Uterus (tissue), 4 donors: ENCODE data around the gene CHGA. TPM values are rescaled to one million over a fixed set of nuclear protein-coding genes. Genes with fewer than 3 reads are reported as not detected.

Experiments used
- DNase-seq, 2 donors: peaks; one replicate each; pipeline ENCODE4 v3.0.0-alpha.2; 2019 to 2020
- H3K27ac ChIP-seq, 2 donors: fragments of 200-600 bp; sonication (generic); 1 replicate in 1 of 2; 2 replicates in 1 of 2; pipeline ENCODE4 v1.5.1; 2016 to 2018
- H3K27me3 ChIP-seq, 2 donors: fragments of 200-600 bp; sonication (generic); one replicate each; pipeline ENCODE4 v1.5.1; 2018 to 2019; ENCODE audit warnings: control low read depth in 1 of 2
- H3K36me3 ChIP-seq, 2 donors: fragments of 200-600 bp; sonication (generic); one replicate each; pipeline ENCODE4 v1.5.1; 2019; ENCODE audit warnings: control low read depth in 1 of 2
- H3K4me1 ChIP-seq, 2 donors: fragments of 200-600 bp; sonication (generic); one replicate each; pipeline ENCODE4 v1.5.1; 2018 to 2019; ENCODE audit warnings: control low read depth in 1 of 2
- H3K4me3 ChIP-seq, 2 donors: fragments of 200-600 bp; sonication (generic); 1 replicate in 1 of 2; 2 replicates in 1 of 2; pipeline ENCODE4 v1.5.1; 2018 to 2019; ENCODE audit warnings: mild to moderate bottlenecking in 1 of 2
- H3K9me3 ChIP-seq, 2 donors: fragments of 200-600 bp; sonication (generic); one replicate each; pipeline ENCODE4 v1.5.1; 2019; ENCODE audit warnings: control low read depth in 1 of 2
- POLR2A ChIP-seq, 2 donors: fragments of 450-650 bp; IDR thresholded peaks; one replicate each; pipeline ENCODE4 v1.6.1; 2016; ENCODE audit warnings: antibody characterized with exemption in 2 of 2, mild to moderate bottlenecking in 1 of 2, moderate library complexity in 1 of 2
- intact Hi-C: fragments of 100-400 bp; cut with DNase I; formaldehyde crosslinking; loops from one replicate; pipeline ENCODE4 v1.15.1; 2023; ENCODE audit warnings: low total_unique reads
- total RNA-seq, 4 donors: library from RNA; depleted of rRNA in 3 of 4; stranded (reverse); fragments of >200 nt in 3 of 4; gene quantifications; one replicate each; pipeline versions ENCODE4 v1.1.0 to v1.2.4, GENCODE V29; 2014 to 2023
- TF ChIP-seq, protein P1 (sequence below), 4 experiments: fragments of 200-600 bp in 2 of 4; fragments of 450-650 bp in 2 of 4; sonication (generic) in 2 of 4; IDR thresholded peaks; one replicate each; pipeline ENCODE4 v1.5.1; 2016 to 2019; ENCODE audit warnings: antibody characterized with exemption in 4 of 4, mild to moderate bottlenecking in 2 of 4, moderate library complexity in 1 of 4
- donor health status: DM: yes; HTN: yes; CAD: no.

The CHGA gene
- total RNA-seq, 4 donors from 2014 or later: 1.0 TPM; not detected in 3

DNA sequence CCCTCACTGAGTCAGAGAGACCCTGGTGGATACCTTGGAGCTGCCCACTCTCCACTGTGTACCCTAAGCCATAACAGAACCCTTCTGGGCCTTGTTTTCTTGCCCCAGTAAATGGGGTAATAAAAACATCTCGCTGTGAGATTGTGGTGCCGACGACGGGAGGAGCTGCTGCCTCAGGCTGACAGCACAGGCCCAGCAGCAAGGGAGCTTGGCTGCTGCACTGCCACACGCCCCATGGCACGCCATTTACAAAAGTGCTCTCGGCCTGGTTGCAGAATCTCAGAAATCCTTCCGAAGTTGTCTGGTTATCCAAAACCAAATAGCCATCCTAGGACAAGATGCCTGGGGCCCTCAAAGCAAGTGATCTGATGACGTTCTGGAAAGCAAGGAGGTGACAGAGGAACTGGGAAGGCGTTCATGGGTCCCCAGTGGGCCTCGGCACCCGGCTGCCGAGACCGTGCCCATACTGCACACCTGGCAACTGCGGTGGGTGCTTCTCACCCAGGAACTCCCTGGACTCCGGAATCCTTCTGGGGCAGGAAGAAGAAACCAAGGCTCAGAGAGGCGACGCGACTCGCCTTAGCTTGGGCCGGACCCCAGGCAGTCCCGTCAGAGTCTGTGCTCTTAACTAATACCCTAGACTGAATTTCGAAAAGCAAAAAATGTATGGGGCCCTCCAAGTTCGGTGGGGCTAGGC, 26.7 kb downstream of the CHGA start:
- no peaks in the 10 kb centered on the region for H3K9me3 ChIP-seq
- H3K27me3 ChIP-seq: no peaks in the 10 kb centered on the region
- H3K36me3 ChIP-seq: no peaks in the 10 kb centered on the region
- intact Hi-C loops: loop anchor here (5.0 kb wide), 1 partner anchor 188 kb away; no protein-coding TSS in a partner anchor
- H3K4me3 ChIP-seq: no peak overlapping the region
- no peak for DNase-seq
- no peak for TF ChIP-seq POLR2A (IDR thresholded peaks at IDR 0.05)
- TF ChIP-seq, protein P1, sequence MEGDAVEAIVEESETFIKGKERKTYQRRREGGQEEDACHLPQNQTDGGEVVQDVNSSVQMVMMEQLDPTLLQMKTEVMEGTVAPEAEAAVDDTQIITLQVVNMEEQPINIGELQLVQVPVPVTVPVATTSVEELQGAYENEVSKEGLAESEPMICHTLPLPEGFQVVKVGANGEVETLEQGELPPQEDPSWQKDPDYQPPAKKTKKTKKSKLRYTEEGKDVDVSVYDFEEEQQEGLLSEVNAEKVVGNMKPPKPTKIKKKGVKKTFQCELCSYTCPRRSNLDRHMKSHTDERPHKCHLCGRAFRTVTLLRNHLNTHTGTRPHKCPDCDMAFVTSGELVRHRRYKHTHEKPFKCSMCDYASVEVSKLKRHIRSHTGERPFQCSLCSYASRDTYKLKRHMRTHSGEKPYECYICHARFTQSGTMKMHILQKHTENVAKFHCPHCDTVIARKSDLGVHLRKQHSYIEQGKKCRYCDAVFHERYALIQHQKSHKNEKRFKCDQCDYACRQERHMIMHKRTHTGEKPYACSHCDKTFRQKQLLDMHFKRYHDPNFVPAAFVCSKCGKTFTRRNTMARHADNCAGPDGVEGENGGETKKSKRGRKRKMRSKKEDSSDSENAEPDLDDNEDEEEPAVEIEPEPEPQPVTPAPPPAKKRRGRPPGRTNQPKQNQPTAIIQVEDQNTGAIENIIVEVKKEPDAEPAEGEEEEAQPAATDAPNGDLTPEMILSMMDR (IDR thresholded peaks at IDR 0.05): no peak
- H3K27ac ChIP-seq: no peak overlapping the region
- no peaks in the 10 kb centered on the region for H3K4me1 ChIP-seq

DNA sequence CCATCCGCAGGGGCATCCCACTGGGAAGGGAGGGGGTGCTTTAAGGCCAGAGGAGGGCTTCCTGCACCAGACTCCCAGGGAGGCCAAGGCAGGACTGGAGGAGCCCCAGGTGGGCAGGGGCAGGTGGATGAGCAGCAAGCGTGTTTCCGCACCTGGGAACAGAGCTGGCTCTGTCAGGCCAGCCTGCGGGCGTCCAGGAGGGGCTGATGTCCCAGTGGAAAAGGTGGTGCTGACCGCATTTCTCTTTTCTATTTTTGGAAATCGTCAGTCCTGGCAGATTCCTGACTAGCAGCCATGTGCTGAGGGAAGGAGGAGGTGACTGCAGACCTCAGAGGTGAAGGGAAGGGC, 27.2 kb downstream of the CHGA start:
- no peak for DNase-seq
- H3K4me3 ChIP-seq: no peak overlapping the region
- H3K9me3 ChIP-seq: no peaks in the 10 kb centered on the region
- no peaks in the 10 kb centered on the region for H3K36me3 ChIP-seq
- TF ChIP-seq, protein P1 (IDR thresholded peaks at IDR 0.05): no peak
- no peak for TF ChIP-seq POLR2A (IDR thresholded peaks at IDR 0.05)
- H3K4me1 ChIP-seq: no peaks in the 10 kb centered on the region
- no peak overlapping the region for H3K27ac ChIP-seq
- intact Hi-C loops: loop anchor here (5.0 kb wide), 1 partner anchor 187 kb away; no protein-coding TSS in a partner anchor
- H3K27me3 ChIP-seq: no peaks in the 10 kb centered on the region

DNA sequence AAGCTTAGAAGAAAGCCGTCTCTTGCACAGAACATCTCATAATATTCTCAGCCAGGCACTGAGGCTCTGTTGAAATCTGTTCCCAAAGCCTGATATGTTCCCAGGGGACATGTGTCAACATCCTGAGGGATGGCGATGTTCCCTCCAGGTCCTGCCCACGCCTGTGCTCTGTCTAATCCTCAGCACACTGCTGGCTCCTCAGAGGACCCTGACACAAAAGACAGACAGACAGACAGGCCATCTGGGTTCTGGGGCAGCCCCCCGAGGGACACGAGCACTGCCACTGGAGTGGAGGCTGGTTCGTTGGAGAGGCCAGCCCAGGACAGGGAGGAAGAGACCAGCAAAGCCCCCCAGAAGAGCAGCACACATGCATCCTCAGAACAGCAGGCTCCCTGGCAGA, 27.8 kb downstream of the CHGA start:
- no peak for TF ChIP-seq POLR2A (IDR thresholded peaks at IDR 0.05)
- TF ChIP-seq, protein P1 (IDR thresholded peaks at IDR 0.05): no peak
- no peaks in the 10 kb centered on the region for H3K4me1 ChIP-seq
- DNase-seq: no peak
- no peaks in the 10 kb centered on the region for H3K36me3 ChIP-seq
- H3K27ac ChIP-seq: no peak overlapping the region
- H3K27me3 ChIP-seq: no peaks in the 10 kb centered on the region
- no peaks in the 10 kb centered on the region for H3K9me3 ChIP-seq
- intact Hi-C loops: loop anchor here (5.0 kb wide), 1 partner anchor 187 kb away; no protein-coding TSS in a partner anchor
- H3K4me3 ChIP-seq: no peak overlapping the region

DNA sequence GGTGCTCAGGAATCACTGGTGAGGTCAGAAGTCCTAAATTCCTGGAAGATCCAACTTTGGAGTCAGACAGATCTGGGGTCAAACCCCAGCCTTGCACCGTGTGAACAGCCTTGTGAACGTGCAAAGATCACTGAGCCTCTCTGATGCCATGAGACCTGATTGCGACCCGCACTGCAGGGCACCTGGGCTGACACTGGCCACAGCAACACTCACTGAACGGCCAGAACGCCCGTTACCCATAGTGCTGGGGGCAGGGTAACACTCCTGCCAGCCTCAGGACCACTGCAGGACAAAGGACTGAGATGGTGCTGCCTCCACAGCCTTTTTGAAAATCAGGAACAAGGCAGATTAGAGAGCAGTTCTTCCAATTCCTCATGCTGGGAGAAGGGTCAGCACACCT, 28.3 kb downstream of the CHGA start:
- H3K27ac ChIP-seq: no peak overlapping the region
- TF ChIP-seq POLR2A (IDR thresholded peaks at IDR 0.05): no peak
- TF ChIP-seq, protein P1 (IDR thresholded peaks at IDR 0.05): no peak
- no peaks in the 10 kb centered on the region for H3K36me3 ChIP-seq
- H3K9me3 ChIP-seq: no peaks in the 10 kb centered on the region
- no peaks in the 10 kb centered on the region for H3K27me3 ChIP-seq
- no peak for DNase-seq
- intact Hi-C loops: loop anchor here (5.0 kb wide), 1 partner anchor 186 kb away; no protein-coding TSS in a partner anchor
- H3K4me1 ChIP-seq: no peaks in the 10 kb centered on the region
- H3K4me3 ChIP-seq: no peak overlapping the region

DNA sequence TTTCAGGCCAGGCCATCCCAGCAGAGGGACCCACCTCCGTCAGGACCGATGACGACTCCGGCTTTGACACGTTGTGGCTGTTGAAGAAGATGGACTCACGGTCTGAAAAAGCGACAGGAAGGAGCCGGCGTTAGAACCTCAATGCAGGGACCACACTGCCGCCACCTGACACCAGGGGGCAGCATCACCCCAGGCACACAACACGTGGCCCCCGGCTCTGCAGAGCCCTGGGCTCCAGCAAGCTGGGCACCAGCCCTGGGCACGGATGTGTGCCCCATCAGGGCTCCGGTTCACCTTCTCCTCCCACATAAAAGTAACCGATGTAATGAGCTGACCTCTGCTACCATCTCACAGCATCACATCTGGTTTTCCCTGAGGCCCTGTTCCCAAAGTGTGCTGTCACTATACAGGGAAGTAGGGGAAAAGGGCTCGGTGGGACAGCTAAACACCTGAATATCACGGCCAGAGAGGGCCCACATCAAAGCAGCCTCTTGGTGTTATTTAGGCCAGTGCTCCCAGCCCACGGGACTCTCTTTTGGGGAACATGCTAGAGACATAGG, 29.0 kb downstream of the CHGA start:
- no peak overlapping the region for H3K4me3 ChIP-seq
- no peaks in the 10 kb centered on the region for H3K27me3 ChIP-seq
- H3K27ac ChIP-seq: no peak overlapping the region
- DNase-seq: peak; percentile 75 to 78
- H3K4me1 ChIP-seq: no peaks in the 10 kb centered on the region
- H3K36me3 ChIP-seq: no peaks in the 10 kb centered on the region
- intact Hi-C loops: loop anchor here (5.0 kb wide), 1 partner anchor 185 kb away; no protein-coding TSS in a partner anchor
- TF ChIP-seq, protein P1 (IDR thresholded peaks at IDR 0.05): peak; percentile 95 to 96 (median 95)
- TF ChIP-seq POLR2A (IDR thresholded peaks at IDR 0.05): peak in 1 of 2 donors; percentile 23
- no peaks in the 10 kb centered on the region for H3K9me3 ChIP-seq
